ENCODE data around the gene MAZ. TPM values are rescaled to one million over a fixed set of nuclear protein-coding genes. Genes with fewer than 3 reads are reported as not detected.

Gene MAZ
- total and polyA plus RNA-seq, 2 of the 8 experiments (the other 6 are each of a cell fraction or from before 2014, with no cell fraction given), result 219 to 380 TPM

DNA sequence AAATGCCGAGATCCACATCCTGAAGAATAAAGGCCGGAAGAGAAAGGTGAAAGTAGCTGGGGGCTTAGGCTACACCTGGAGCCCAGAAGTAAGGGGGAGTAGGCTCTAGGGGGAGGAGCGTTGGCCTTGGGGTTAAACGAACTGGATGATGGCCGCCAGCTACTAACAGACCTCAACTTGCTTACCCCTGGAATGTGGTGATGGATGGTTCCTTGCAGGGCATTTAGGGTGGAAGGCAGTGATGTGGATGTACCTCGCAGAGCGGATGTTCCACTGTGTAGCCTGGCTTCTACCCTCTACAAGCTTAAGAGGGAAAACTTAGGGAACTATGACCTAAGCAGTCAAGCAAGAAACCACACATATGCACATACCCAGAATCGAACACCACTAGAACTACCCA, 2.3 kb upstream of the MAZ start:
- CTCF ChIA-PET (ENCODE audit: partially characterized antibody), result interaction anchor here (0.5 to 2.8 kb wide), 15 partner anchors 11 to 945 kb away, joined by 3 to 15 read pairs (median 4); partner anchors contain the start of genes KIF22, PAGR1 and TLCD3B
- no peak overlapping the region; the same call in 1 of the 2 replicates for H2BK12ac ChIP-seq (ENCODE audit: low read depth, low read length)
- H3K56ac ChIP-seq (replicated peaks; ENCODE audit: insufficient read length, low read depth, low read length), result no peak overlapping the region
- peak overlapping the region; percentile 69 to 94; a peak in 3 of 4 replicates for H3K4me2 ChIP-seq (ENCODE audit: insufficient read depth in 1 of 2, low read depth in 2 of 2, low read length in 2 of 2)
- no peak overlapping the region for H3K23ac ChIP-seq (ENCODE audit: insufficient read length)
- WGBS, 2 experiments (ENCODE audit: extremely low coverage in 1 of 2, insufficient coverage in 1 of 2, insufficient read length in 1 of 2, insufficient replicate concordance in 2 of 2, low coverage in 1 of 2, low lambda C conversion rate in 2 of 2, missing lambda C conversion rate in 1 of 2), result 88% methylated on average over 8 of the region's 8 CpGs; no CpG with 5 or more reads in 1 of the 2 experiments
- no peak overlapping the region for H3K14ac ChIP-seq (ENCODE audit: insufficient read length)
- DNase-seq (ENCODE audit: low read depth in 1 of 2, low spot score in 2 of 2) (no peak), FAIRE-seq (no peak)
- H2BK5ac ChIP-seq (ENCODE audit: low read depth, low read length), result no peak overlapping the region
- peak overlapping the region; percentile 70; the same call in 1 of the 2 replicates for H2AK5ac ChIP-seq (ENCODE audit: low read depth, low read length)
- H4K8ac ChIP-seq (ENCODE audit: extremely low read depth, insufficient read depth, low read length), result no peak overlapping the region; the same call in 1 of the 2 replicates
- no peaks in the 10 kb centered on the region for H3K27me3 ChIP-seq (replicated peaks in 1 of 4; ENCODE audit: control insufficient read depth in 3 of 4, extremely low read depth in 1 of 4, insufficient read depth in 3 of 4, low read length in 3 of 4)
- H3K23me2 ChIP-seq (ENCODE audit: low read depth, low read length), result peaks cover 13% of the 10 kb centered on the region; the same call in 1 of the 2 replicates
- H2AFZ ChIP-seq (ENCODE audit: low read length), result no peak overlapping the region
- no peak overlapping the region for H2BK20ac ChIP-seq (ENCODE audit: low read length)
- H3K4ac ChIP-seq (replicated peaks; ENCODE audit: insufficient read length, low read depth, low read length), result no peak overlapping the region
- peaks cover 0 to 23% (median 15%) of the 10 kb centered on the region in 4 experiments; a peak in 6 of 7 replicates for H3K4me1 ChIP-seq (replicated peaks in 1 of 4; ENCODE audit: control insufficient read depth in 3 of 4, insufficient read depth in 4 of 4, low read length in 3 of 4)
- peaks cover 32 to 56% (median 40%) of the 10 kb centered on the region in 4 experiments for H3K36me3 ChIP-seq (ENCODE audit: control insufficient read depth in 2 of 4, insufficient read depth in 4 of 4, low read length in 3 of 4)
- no peak overlapping the region for H2BK120ac ChIP-seq (replicated peaks; ENCODE audit: low read depth, low read length)
- H3K79me1 ChIP-seq (ENCODE audit: low read depth, low read length), result no peaks in the 10 kb centered on the region
- no peak overlapping the region for H4K91ac ChIP-seq (replicated peaks; ENCODE audit: insufficient read length, low read length)
- H4K20me1 ChIP-seq (replicated peaks in 1 of 2; ENCODE audit: control insufficient read depth in 1 of 2, insufficient read depth in 2 of 2, low read length in 2 of 2), result peaks cover 8 to 17% of the 10 kb centered on the region in 2 experiments
- peak overlapping the region in 1 of 4 experiments; percentile 30; a peak in 1 of 7 replicates for H3K9ac ChIP-seq (replicated peaks in 1 of 4; ENCODE audit: extremely low read depth in 1 of 4, low read depth in 3 of 4, low read length in 3 of 4)
- H2BK15ac ChIP-seq (ENCODE audit: low read length), result no peak overlapping the region
- H3K79me2 ChIP-seq (ENCODE audit: control insufficient read depth in 1 of 2, insufficient read depth in 2 of 2, low read length in 2 of 2), result peaks cover 7 to 20% of the 10 kb centered on the region in 2 experiments
- no peak overlapping the region for H3K18ac ChIP-seq (ENCODE audit: extremely low read depth, low read length)
- H4K5ac ChIP-seq (ENCODE audit: insufficient read length, low read depth, low read length), result no peak overlapping the region
- peak overlapping the region in 1 of 4 experiments; percentile 77; a peak in 1 of 8 replicates for H3K4me3 ChIP-seq (ENCODE audit: extremely low read depth in 1 of 4, insufficient read depth in 2 of 4, low read depth in 3 of 4, low read length in 4 of 4)
- H3K9me3 ChIP-seq (ENCODE audit: insufficient read depth in 2 of 2, low read depth in 1 of 2, low read length in 1 of 2), result no peaks in the 10 kb centered on the region
- no peak overlapping the region; the same call in 1 of the 2 replicates for H3K27ac ChIP-seq (ENCODE audit: low read depth, low read length)
- POLR2A ChIA-PET (ENCODE audit: partially characterized antibody), result interaction anchor here (0.6 to 6.5 kb wide), 22 partner anchors 9 to 1649 kb away, joined by 3 to 58 read pairs (median 4); partner anchors contain the start of genes ALDOA, KCTD13, KIF22 and MVP
- TF ChIP-seq TEAD4 (IDR thresholded peaks at IDR 0.05; ENCODE audit: low read depth, low read length) (peak; percentile 54; the same call in 1 of the 2 replicates), FOSL1 (IDR thresholded peaks at IDR 0.05; ENCODE audit: insufficient read depth, low read depth, low read length) (no peak)
- TF ChIP-seq, protein P1, sequence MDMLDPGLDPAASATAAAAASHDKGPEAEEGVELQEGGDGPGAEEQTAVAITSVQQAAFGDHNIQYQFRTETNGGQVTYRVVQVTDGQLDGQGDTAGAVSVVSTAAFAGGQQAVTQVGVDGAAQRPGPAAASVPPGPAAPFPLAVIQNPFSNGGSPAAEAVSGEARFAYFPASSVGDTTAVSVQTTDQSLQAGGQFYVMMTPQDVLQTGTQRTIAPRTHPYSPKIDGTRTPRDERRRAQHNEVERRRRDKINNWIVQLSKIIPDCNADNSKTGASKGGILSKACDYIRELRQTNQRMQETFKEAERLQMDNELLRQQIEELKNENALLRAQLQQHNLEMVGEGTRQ (IDR thresholded peaks at IDR 0.05; ENCODE audit: low read length), result no peak

All from H1 (cell line).